Tibial nerve (tissue), 4 donors: ENCODE measurements around the gene CNNM4. TPM values are rescaled to one million over a fixed set of nuclear protein-coding genes. Genes with fewer than 3 reads are reported as not detected.

ENCODE experiments used
- DNase-seq, 2 donors: peaks; one replicate each; pipeline ENCODE4 v3.0.0-alpha.2; 2019; ENCODE audit warnings: low spot score in 2 of 2
- H3K27ac ChIP-seq, 4 donors: fragments of 200-600 bp; sonication (generic) in 3 of 4; one replicate each; pipeline ENCODE4 v1.5.1; 2017 to 2019; ENCODE audit warnings: mild to moderate bottlenecking in 1 of 4
- H3K27me3 ChIP-seq, 2 donors: fragments of 200-600 bp; sonication (generic) in 1 of 2; one replicate each; pipeline versions ENCODE4 v1.5.1 to v1.6.0; 2017 to 2019
- H3K36me3 ChIP-seq, 3 donors: fragments of 200-600 bp; sonication (generic); one replicate each; pipeline ENCODE4 v1.5.1; 2018 to 2019
- H3K4me1 ChIP-seq, 4 donors: fragments of 200-600 bp; sonication (generic) in 3 of 4; one replicate each; pipeline ENCODE4 v1.5.1; 2017 to 2019
- H3K4me3 ChIP-seq, 4 donors: fragments of 200-600 bp; sonication (generic) in 3 of 4; one replicate each; pipeline ENCODE4 v1.5.1; 2017 to 2019; ENCODE audit warnings: mild to moderate bottlenecking in 1 of 4, moderate library complexity in 1 of 4
- H3K9me3 ChIP-seq, 4 donors: fragments of 200-600 bp; sonication (generic) in 3 of 4; one replicate each; pipeline ENCODE4 v1.5.1; 2017 to 2019
- CTCF ChIP-seq, 5 experiments: fragments of 200-600 bp in 3 of 5; fragments of 450-650 bp in 2 of 5; sonication (generic) in 3 of 5; IDR thresholded peaks; one replicate each; pipeline ENCODE4 v1.5.1; 2016 to 2019; ENCODE audit warnings: antibody characterized with exemption in 5 of 5, mild to moderate bottlenecking in 3 of 5, moderate library complexity in 2 of 5
- EP300 ChIP-seq, 2 donors: sonication (generic); formaldehyde crosslinking; IDR thresholded peaks; one replicate each; pipeline ENCODE4 v1.6.1; 2017; ENCODE audit warnings: antibody characterized with exemption in 2 of 2, mild to moderate bottlenecking in 1 of 2
- POLR2A ChIP-seq, 2 donors: fragments of 450-650 bp; IDR thresholded peaks; one replicate each; pipeline ENCODE4 v1.6.1; 2017; ENCODE audit warnings: antibody characterized with exemption in 2 of 2, mild to moderate bottlenecking in 2 of 2, moderate library complexity in 2 of 2
- WGBS, 2 donors: methylation state at CpG; one replicate each; pipeline ENCODE4 v1.1.5; 2018; 5-methylcytosine and 5-hydroxymethylcytosine counted together
- total RNA-seq, 4 donors: library from RNA; depleted of rRNA; stranded (reverse); fragments of >200 nt; gene quantifications; one replicate each; pipeline ENCODE4 v1.1.0, GENCODE V29; 2016

Gene CNNM4
- total RNA-seq, 4 donors from 2014 or later = 6.3 to 10.2 (median 7.9) TPM

- Histone ChIP-seq H3K4me1 (peaks cover 0 to 13% (median 3%) of the 10 kb centered on the region in 4 donors), H3K27me3 (no peaks in the 10 kb centered on the region), H3K9me3 (no peaks in the 10 kb centered on the region), H3K36me3 (peaks cover 0 to 72% (median 0%) of the 10 kb centered on the region in 3 donors), H3K27ac (peak overlapping the region in 1 of 4 donors; percentile 24), H3K4me3 (no peak overlapping the region)
- TF ChIP-seq CTCF (IDR thresholded peaks at IDR 0.05) = no peak
- no peak for TF ChIP-seq EP300 (IDR thresholded peaks at IDR 0.05)
- no peak for TF ChIP-seq POLR2A (IDR thresholded peaks at IDR 0.05)
- DNase-seq = no peak
- WGBS, 2 donors = 80% methylated on average over 16 of the region's 16 CpGs
Measured at GRCh38 chr2:96841701-96842495, 81.2 kb downstream of the CNNM4 start.

GRCh38 chr2:96842600-96842999 is 81.9 kb downstream of the CNNM4 start:
- no peak overlapping the region for H3K4me3 ChIP-seq
- no peak for DNase-seq
- no peak for TF ChIP-seq POLR2A (IDR thresholded peaks at IDR 0.05)
- TF ChIP-seq CTCF (IDR thresholded peaks at IDR 0.05) = no peak
- no peak for TF ChIP-seq EP300 (IDR thresholded peaks at IDR 0.05)
- WGBS, 2 donors = 65 to 72% methylated on average over 6 to 7 of the region's 7 CpGs
- H3K36me3 ChIP-seq = peaks cover 0 to 70% (median 0%) of the 10 kb centered on the region in 3 donors
- H3K4me1 ChIP-seq = peaks cover 0 to 13% (median 3%) of the 10 kb centered on the region in 4 donors
- no peaks in the 10 kb centered on the region for H3K27me3 ChIP-seq
- H3K9me3 ChIP-seq = no peaks in the 10 kb centered on the region
- H3K27ac ChIP-seq = peak overlapping the region in 1 of 4 donors; percentile 24

GRCh38 chr2:96843538-96844268 is 83.0 kb downstream of the CNNM4 start, which contains the start of gene ANKRD23:
Gene ANKRD23, minus strand, starts transcription at chr2:96844021. Its CDS starts 29 bp downstream, at chr2:96843992.
- H3K27me3 ChIP-seq = no peaks in the 10 kb centered on the region
- H3K36me3 ChIP-seq = peaks cover 0 to 70% (median 0%) of the 10 kb centered on the region in 3 donors
- WGBS, 2 donors = 90 to 91% methylated on average over 14 of the region's 14 CpGs

GRCh38 chr2:96844405-96844808 is 83.7 kb downstream of the CNNM4 start:
- H3K4me1 ChIP-seq = peaks cover 0 to 7% (median 2%) of the 10 kb centered on the region in 4 donors
- H3K27ac ChIP-seq = no peak overlapping the region
- H3K4me3 ChIP-seq = no peak overlapping the region
- no peak for DNase-seq
- H3K36me3 ChIP-seq = peaks cover 0 to 70% (median under 1%) of the 10 kb centered on the region in 3 donors
- TF ChIP-seq POLR2A (IDR thresholded peaks at IDR 0.05) (no peak), CTCF (IDR thresholded peaks at IDR 0.05) (no peak), EP300 (IDR thresholded peaks at IDR 0.05) (no peak)
- WGBS, 2 donors = 74 to 75% methylated on average over 16 to 17 of the region's 17 CpGs
- H3K9me3 ChIP-seq = no peaks in the 10 kb centered on the region
- H3K27me3 ChIP-seq = no peaks in the 10 kb centered on the region

More at GRCh38 chr2:96843538-96844268, 83.0 kb downstream of the CNNM4 start, which contains the start of gene ANKRD23:
- DNase-seq = no peak
- no peak within 1 kb of the TSS for H3K27ac ChIP-seq
- H3K4me3 ChIP-seq = no peak within 1 kb of the TSS
- H3K9me3 ChIP-seq = no peaks in the 10 kb centered on the region
- TF ChIP-seq POLR2A (IDR thresholded peaks at IDR 0.05) (no peak), EP300 (IDR thresholded peaks at IDR 0.05) (no peak), CTCF (IDR thresholded peaks at IDR 0.05) (no peak)
- peaks cover 0 to 13% (median 3%) of the 10 kb centered on the region in 4 donors for H3K4me1 ChIP-seq
